GM18858 (cell line): Measurements from ENCODE around the gene TREML2.

Source experiments
- ATAC-seq: cut with Tn5 transposase; IDR thresholded peaks from one replicate; pipeline ENCODE4 v1.9.1; 2021; ENCODE audit not compliant: unreplicated experiment

TREML2 gene

GRCh38 chr6:41179163-41179562 is 21.8 kb downstream of the TREML2 start:
- no peak for ATAC-seq

GRCh38 chr6:41177695-41178094 is 23.3 kb downstream of the TREML2 start:
- no peak for ATAC-seq

GRCh38 chr6:41177287-41177686 is 23.7 kb downstream of the TREML2 start:
- no peak for ATAC-seq

- ATAC-seq, result no peak
Observed at GRCh38 chr6:41176189-41176588, 24.8 kb downstream of the TREML2 start.

- ATAC-seq, result no peak
Observed at GRCh38 chr6:41175084-41175483, 25.9 kb downstream of the TREML2 start.

- no peak for ATAC-seq
Observed at GRCh38 chr6:41174610-41175009, 26.3 kb downstream of the TREML2 start.

GRCh38 chr6:41171908-41172307 is 29.0 kb downstream of the TREML2 start:
- ATAC-seq, result no peak

- no peak for ATAC-seq
Observed at GRCh38 chr6:41170547-41171160, 30.3 kb downstream of the TREML2 start.

- no peak for ATAC-seq
Observed at GRCh38 chr6:41167173-41167963, 33.6 kb downstream of the TREML2 start.

- ATAC-seq, result no peak
Observed at GRCh38 chr6:41164551-41165120, 36.3 kb downstream of the TREML2 start.

- no peak for ATAC-seq
Observed at GRCh38 chr6:41163419-41163717, 37.6 kb downstream of the TREML2 start.

GRCh38 chr6:41162687-41163418 is 38.1 kb downstream of the TREML2 start, which contains the start of gene TREM2:
TSS of gene TREM2 (minus strand) at chr6:41163116. CDS start at chr6:41163082, 34 bp downstream.
- no peak for ATAC-seq

- no peak for ATAC-seq
Observed at GRCh38 chr6:41161851-41162552, 38.9 kb downstream of the TREML2 start.

GRCh38 chr6:41161380-41161779 is 39.6 kb downstream of the TREML2 start:
- ATAC-seq, result no peak

- ATAC-seq, result no peak
Observed at GRCh38 chr6:41160933-41161332, 40.0 kb downstream of the TREML2 start.

GRCh38 chr6:41159415-41160082 is 41.4 kb downstream of the TREML2 start:
- no peak for ATAC-seq

- ATAC-seq, result no peak
Observed at GRCh38 chr6:41157323-41157722, 43.6 kb downstream of the TREML2 start.

- ATAC-seq, result no peak
Observed at GRCh38 chr6:41156771-41157170, 44.2 kb downstream of the TREML2 start.

- no peak for ATAC-seq
Observed at GRCh38 chr6:41156001-41156400, 44.9 kb downstream of the TREML2 start.

GRCh38 chr6:41155132-41155805 is 45.7 kb downstream of the TREML2 start:
- no peak for ATAC-seq
